NCI-H446 treated with DMSO at 0.1 percent for 48 hours (cell line): Measurements from ENCODE around the gene APOBEC3G.
"Not testable (repeated sequence)": the region's sequence is repeated elsewhere in the genome, so short reads cannot be mapped to it uniquely, and the experiment has no call there.

Experiments
- DNase-seq: peaks from one replicate; lab custom pipeline; 2025; lab: John Stamatoyannopoulos, UW

APOBEC3G gene

GRCh38 chr22:39066442-39067276, 10.4 kb upstream of the APOBEC3G start:
- not testable (repeated sequence) for DNase-seq

GRCh38 chr22:39068033-39068785, 8.9 kb upstream of the APOBEC3G start:
- DNase-seq, result no peak

GRCh38 chr22:39070186-39070585, 6.9 kb upstream of the APOBEC3G start:
- DNase-seq, result no peak

GRCh38 chr22:39072581-39072981, 4.5 kb upstream of the APOBEC3G start:
- DNase-seq, result not testable (repeated sequence)

GRCh38 chr22:39073981-39074380, 3.1 kb upstream of the APOBEC3G start:
- DNase-seq, result no peak

GRCh38 chr22:39076155-39077025, 685 bp upstream of the APOBEC3G start:
- DNase-seq, result not testable (repeated sequence)

GRCh38 chr22:39077912-39078311, 837 bp downstream of the APOBEC3G start:
- DNase-seq, result not testable (repeated sequence)

GRCh38 chr22:39078329-39078728, 1.3 kb downstream of the APOBEC3G start:
- no peak for DNase-seq

GRCh38 chr22:39079054-39079637, 2.1 kb downstream of the APOBEC3G start:
- not testable (repeated sequence) for DNase-seq

- no peak for DNase-seq
Observed at GRCh38 chr22:39080052-39080762, 3.1 kb downstream of the APOBEC3G start.

- DNase-seq, result no peak
Observed at GRCh38 chr22:39081016-39081415, 3.9 kb downstream of the APOBEC3G start.

GRCh38 chr22:39081598-39081997, 4.5 kb downstream of the APOBEC3G start:
- no peak for DNase-seq

GRCh38 chr22:39083212-39084165, 6.4 kb downstream of the APOBEC3G start:
- no peak for DNase-seq

- no peak for DNase-seq
Observed at GRCh38 chr22:39084666-39085065, 7.6 kb downstream of the APOBEC3G start.

- no peak for DNase-seq
Observed at GRCh38 chr22:39087098-39087497, 10.0 kb downstream of the APOBEC3G start.

GRCh38 chr22:39087881-39088684, 11.0 kb downstream of the APOBEC3G start:
- no peak for DNase-seq

- no peak for DNase-seq
Observed at GRCh38 chr22:39088685-39089032, 11.6 kb downstream of the APOBEC3G start.

GRCh38 chr22:39089928-39090327, 12.9 kb downstream of the APOBEC3G start:
- DNase-seq, result no peak

GRCh38 chr22:39090426-39091064, 13.5 kb downstream of the APOBEC3G start:
- no peak for DNase-seq
